ENCODE results near the gene WDR91.

Gene WDR91

DNA sequence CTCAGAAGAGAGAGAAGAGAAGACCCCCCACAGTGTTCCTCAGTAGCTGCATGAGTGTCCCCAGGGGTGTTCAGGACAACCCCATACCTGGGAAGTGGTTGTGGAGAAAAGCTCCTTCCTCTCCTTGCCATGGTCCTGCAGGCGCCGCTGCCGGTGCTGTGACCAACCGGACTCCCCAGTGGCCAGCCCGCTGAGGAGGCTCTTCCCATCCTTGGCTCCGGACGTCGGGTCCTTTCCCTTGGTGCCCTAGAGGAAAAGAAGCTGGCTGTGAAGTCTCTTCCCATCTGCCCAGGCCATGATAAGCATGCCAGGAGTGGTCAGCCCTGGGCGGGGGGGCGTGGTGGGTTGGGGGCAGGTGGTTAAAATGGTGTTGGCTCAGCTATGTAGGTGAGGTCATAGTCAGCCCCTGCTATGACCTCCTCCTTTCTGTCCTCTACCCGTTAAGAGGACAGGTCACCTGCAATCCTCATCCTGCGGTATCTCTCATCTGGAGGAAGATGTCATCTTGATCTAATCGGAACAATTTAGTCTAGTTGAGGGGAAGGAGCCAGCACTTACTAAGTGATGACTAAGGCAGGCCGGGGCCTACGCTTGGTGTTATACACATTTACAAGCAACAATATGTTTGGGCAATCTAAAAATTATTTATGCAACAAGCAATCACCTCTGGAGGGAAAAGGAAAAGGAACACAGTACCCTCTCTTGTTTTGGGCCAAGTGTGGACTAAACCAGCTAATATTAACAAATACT lies 13.2 kb downstream of the WDR91 start:
- DNase-seq (ENCODE audit: low spot score), result no peak

DNA sequence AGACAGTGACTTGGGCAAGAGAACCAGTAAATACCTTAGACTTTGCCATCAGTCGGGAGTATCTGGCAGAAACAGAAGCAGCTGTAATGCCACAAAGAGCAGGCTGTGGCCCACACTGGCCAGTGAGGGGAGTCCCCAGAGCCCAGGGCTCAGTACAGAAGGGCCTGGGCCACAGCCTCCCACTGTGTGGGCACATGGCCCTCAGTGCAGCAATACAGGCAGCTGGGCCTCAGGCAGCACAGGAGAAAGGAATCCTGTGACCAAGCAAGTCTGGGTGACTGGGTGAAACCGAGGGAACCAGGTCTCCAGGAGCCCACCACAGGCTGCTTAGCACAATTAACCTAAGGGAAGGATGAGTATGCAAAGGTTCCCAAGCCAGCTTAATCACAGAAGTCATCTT lies 14.0 kb downstream of the WDR91 start:
- DNase-seq (ENCODE audit: low spot score), result no peak

DNA sequence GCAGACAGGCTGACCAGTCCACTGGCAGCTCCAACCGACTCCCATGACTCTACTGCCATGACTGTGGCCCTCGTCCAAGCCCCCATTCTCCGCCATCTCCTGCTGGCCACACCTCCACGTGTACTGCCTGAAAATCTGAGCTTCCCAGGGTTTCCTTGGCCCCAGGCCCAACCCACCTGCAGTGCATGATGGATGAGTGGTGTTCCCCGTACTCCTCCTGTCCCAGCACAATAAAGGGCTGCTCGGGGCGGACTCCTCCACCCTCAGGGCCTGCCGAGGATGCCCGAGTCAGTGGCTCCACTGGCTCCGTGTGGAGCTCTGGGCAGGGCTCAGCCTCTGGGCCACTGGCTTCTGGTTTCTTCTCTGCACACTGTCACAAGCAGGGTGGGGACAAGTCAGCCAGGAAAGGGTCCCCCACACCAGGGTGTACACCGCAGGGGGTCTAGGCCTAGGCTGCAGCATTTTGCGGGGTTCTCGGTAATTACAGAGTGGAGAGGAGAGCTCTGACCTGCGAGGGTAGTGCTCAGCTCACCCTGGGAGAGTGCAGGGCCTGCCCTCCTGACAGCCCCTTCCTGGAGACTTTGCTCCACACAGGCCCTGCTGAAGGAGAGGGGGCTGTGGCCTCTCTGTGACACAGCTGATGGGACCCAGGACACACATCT lies 15.2 kb downstream of the WDR91 start:
- no peak for DNase-seq (ENCODE audit: low spot score)

DNA sequence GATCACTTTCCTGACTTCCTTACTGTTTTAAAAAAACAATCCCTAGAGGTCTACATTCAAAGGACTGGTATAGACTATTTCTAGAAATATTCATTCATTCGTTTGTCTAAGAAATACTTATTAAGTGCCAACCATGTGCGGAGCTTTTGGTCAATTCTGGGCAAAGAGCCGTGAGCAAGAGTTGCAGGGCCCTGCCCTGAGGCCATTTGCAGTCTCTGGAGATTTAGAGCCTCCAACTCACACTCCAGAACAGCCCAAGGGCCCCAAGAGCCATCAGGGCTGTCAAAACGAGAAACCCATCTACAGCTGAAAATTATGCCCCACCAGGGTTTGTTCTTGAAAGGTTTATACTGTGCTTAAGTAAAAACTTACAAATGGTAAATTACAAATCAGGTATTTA lies 16.2 kb downstream of the WDR91 start:
- DNase-seq (ENCODE audit: low spot score), result no peak

GRCh38 chr7:135194494-135195095 lies 16.7 kb downstream of the WDR91 start:
- peak; percentile 28 for DNase-seq (ENCODE audit: low spot score)

- DNase-seq (ENCODE audit: low spot score), result peak; percentile 79
Observed at GRCh38 chr7:135193615-135194081, 17.7 kb downstream of the WDR91 start.

GRCh38 chr7:135192914-135193536 lies 18.3 kb downstream of the WDR91 start:
- no peak for DNase-seq (ENCODE audit: low spot score)

GRCh38 chr7:135190703-135191102 lies 20.6 kb downstream of the WDR91 start:
- no peak for DNase-seq (ENCODE audit: low spot score)

DNA sequence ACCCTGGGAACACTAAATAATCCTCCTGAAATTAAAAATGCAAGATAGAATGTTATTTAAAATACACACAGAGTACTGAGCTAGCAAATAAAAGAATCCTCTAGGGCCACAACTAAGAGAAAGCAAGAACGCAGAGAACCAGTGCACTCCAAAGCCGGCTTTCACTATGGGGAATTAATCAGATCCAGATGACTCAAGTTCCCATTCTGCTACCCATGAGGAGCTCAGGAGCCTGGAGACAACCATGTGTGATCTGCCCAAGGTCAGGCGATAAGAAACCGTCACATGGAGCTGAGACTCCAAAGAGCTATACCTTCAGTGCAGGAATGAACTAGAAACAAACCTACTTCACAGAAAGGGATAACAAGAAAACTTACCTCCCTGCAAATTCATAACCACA lies 21.4 kb downstream of the WDR91 start:
- peak; percentile 54 for DNase-seq (ENCODE audit: low spot score)

DNA sequence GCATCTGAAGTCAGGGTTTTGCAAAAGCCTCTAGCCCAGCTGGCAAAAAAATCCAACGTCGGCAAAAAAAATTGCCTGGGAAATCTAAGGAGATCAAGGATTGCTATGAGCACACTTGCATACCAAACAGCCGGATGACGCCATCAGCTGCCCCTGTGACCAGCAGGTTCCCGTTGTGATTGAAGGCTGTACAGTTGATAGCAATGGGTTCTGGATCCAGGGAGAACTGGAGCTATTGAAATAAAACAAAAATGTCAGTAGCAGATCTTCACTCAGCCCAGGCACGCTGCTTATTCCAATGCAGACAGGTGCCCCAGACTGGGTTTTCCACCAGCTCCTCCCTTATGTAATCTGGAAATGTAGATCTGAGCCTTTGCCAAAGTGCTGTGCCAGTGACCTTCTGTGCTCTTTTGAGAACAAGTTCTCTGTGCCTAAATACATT lies 22.1 kb downstream of the WDR91 start:
- no peak for DNase-seq (ENCODE audit: low spot score)

DNA sequence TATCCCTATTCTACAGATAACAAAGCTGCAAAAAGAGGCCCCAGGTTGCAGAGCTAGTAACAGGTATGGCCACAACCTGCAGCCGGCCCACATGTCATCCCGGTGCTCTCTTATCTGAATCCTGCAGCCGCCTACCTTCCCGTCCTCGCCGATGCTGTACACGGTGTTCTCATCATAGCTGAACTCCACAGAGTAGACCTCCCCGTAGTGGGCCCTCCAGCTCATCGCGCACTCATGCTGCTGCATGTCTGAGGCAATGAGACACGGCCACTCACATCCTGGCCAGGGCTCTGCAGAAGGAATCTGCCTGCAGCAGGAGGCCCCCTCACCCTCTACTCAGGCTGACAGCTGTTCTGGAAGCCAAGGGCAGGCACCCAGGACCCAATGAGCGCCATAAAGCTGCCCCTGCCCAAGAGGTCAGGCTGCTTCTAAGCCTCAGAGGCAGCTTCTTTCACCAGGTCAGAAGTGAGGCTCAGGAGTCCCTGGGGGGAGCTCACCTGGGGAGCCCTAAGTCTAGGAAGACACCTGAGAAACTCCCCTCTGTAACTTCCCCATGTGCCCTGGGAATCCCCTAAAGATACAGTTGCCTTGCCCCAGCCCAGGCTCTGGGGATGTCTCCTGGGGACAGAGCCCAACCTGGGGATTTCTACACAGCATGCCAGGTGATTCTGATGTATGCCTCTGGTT lies 22.9 kb downstream of the WDR91 start:
- no peak for DNase-seq (ENCODE audit: low spot score)

DNA sequence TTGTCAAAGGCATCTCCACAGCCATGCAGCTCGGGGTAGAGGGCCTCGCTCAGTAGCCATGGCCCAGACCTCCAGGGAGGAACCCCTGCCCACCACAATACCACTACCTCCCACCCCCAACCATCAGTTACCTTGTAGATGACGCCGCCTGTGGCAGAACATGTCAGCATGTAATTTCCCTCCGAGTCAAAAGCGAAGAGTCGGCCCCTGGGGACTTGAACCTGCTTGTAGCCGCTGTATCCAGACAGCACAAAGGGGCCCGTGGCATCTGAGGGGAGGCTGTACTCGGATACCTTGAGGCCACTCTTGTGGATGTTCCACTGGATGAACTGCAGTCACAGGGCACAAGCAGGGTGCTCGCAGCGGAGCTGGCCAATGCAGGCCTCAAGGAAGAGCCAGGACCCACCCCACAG lies 24.5 kb downstream of the WDR91 start:
- DNase-seq (ENCODE audit: low spot score), result no peak

DNA sequence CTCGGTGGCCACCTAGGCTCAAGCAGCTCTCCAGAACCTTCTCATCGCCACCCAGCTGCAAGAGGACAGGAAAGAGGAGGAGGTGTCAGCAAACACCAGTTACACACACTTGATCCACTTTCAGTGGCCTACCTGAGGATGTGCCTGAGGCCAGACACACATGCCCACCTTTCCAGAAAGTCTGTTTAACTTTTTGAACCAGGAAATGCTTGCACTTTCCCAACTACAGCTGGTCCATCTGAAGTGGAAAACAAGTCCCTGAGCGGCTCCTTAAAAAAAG lies 25.1 kb downstream of the WDR91 start:
- DNase-seq (ENCODE audit: low spot score), result no peak

GRCh38 chr7:135185471-135186260 lies 25.7 kb downstream of the WDR91 start:
- no peak for DNase-seq (ENCODE audit: low spot score)

DNA sequence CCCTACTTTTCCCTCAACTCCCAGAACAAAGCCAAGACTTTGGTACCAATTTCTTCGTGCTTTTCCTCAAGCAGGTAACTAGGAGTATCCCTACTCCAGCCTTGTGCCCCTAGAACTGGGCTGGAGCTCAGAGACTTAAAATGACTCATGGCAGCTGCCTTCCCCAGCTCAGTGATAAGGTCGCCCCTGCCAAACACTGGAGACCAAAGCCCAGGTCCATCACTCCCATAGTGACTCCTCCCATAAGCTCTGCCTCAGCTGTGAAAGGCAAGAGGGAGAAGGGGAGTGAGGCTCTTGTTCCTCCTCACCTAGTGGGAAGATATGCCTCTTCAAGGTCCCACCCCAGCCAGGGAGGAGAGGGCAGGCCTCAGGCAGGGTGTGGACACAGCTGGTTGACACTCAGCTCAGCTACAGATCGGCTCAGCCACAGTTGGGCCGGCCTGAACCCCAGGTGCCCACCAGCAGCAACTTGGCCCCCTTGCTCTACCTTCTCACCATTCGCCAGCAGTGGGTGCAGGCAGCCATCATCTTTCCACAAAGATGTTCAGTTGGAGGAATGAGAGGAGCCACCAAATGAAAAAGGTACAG lies 27.0 kb downstream of the WDR91 start:
- no peak for DNase-seq (ENCODE audit: low spot score)

DNA sequence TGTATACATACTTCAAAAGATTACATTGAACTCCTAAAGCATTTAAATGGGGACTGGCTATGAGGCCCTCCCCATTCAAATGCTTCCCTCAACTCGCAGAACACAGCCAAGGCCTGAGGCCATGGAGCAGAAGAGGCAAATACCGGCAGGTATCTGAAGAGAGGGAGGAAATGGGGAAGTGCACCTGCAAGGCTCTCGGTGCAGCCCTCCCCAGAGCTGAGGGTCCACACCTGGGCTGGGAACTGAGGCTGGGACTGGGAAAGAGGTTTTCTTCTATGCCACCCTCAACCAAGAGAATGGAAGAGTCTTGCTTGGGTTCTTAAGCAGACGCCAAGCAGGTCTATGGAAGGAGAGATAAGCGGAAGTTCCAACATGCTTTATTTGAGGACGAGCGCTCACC lies 27.8 kb downstream of the WDR91 start:
- DNase-seq (ENCODE audit: low spot score), result no peak

DNA sequence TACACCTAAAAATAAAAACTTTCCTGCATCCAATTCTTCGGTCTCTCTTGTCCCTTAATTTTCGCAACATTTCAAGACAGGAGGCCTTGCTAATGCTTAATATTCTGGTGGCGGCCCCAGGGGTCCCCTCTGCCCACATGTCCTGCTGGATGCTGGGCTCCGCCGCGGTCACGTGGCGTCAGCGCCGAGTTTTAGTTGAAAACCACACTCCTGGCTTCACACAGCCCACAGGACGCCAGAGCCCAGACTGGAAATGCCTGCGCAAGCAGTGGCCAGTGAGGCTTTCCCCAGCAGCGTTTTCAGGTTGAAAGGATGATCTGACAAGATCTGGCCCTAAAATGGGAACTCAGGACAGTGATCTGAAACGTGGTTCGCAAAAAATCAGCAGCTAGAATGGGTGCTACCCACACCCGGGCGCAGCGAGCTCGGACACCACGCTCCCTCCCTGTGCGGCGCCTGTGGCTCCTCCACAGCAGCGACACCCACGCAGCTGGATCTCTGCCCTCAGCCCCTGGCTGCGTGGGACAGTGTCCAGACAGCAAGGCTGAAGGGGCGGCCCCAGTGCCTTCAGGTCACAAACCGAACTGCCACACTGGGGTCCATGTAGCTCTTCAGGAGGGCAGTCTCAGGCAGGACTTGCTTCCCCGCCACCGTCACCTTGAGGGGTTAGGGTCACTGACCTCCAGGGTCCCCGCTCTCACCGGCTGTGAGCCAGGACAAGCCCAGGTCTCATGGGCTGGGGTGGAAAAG lies 29.2 kb downstream of the WDR91 start:
- DNase-seq (ENCODE audit: low spot score), result no peak

DNA sequence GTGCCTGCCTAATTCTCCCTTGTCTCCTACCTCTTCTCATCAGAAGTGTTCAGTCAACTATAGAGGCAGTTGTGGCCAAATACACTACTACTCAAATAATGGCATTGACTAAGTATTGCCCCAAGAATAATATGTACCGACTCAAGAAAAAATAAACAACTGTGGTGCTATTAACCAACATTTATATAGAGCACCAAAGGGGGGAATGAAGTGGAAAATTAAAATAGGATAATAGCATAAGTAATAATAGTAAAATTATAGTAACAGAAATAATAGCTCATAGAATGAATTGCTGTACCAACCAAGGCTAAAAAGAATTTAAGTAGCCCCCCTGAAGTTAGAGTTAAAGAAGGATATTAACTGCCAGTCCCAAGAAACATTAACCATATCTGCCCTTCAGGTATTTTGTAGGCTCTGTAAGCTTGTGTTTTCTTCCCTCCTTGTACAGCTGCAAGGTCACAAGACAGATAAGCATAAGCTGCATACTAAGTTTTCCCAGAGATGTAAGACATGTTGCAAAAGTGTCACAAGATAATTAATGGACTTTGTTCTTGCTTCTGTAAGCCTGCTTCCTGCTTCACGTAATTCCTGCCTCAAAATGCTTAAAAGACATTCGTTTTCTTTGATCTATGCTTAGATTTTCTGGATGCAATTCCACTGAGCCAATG lies 29.9 kb downstream of the WDR91 start:
- no peak for DNase-seq (ENCODE audit: low spot score)

GRCh38 chr7:135180122-135180521 lies 31.2 kb downstream of the WDR91 start:
- no peak for DNase-seq (ENCODE audit: low spot score)
